SJSA1 (cell line): ENCODE data around the gene SETBP1. TPM values are rescaled to one million over a fixed set of nuclear protein-coding genes. Genes with fewer than 3 reads are reported as not detected.
A peak's percentile ranks its signal among the peaks of the same experiment; 100 is the strongest.

Experiments
- DNase-seq, 2 experiments: peaks; one replicate each; pipeline ENCODE4 v3.0.0-alpha.2; 2015 to 2020; ENCODE audit warnings: low spot score in 2 of 2, low read depth in 1 of 2
- H3K27ac ChIP-seq: fragments of 250-450 bp; sonication (Bioruptor Pico); 2 replicates; pipeline ENCODE4 v1.5.1; 2020; ENCODE audit warnings: mild to moderate bottlenecking, moderate library complexity
- H3K27me3 ChIP-seq: fragments of 250-450 bp; sonication (Bioruptor Pico); replicated peaks from 2 replicates; pipeline ENCODE4 v1.5.1; 2020; ENCODE audit warnings: mild to moderate bottlenecking, moderate library complexity
- H3K36me3 ChIP-seq: fragments of 250-450 bp; sonication (Bioruptor Pico); 2 replicates; pipeline ENCODE4 v1.5.1; 2020; ENCODE audit warnings: mild to moderate bottlenecking
- H3K4me1 ChIP-seq: fragments of 250-450 bp; sonication (Bioruptor Pico); replicated peaks from 2 replicates; pipeline ENCODE4 v1.6.1; 2021; ENCODE audit warnings: mild to moderate bottlenecking
- H3K4me3 ChIP-seq: fragments of 250-450 bp; sonication (Bioruptor Pico); 2 replicates; pipeline ENCODE4 v1.5.1; 2020; ENCODE audit warnings: mild to moderate bottlenecking
- H3K9me3 ChIP-seq: fragments of 250-450 bp; sonication (Bioruptor Pico); replicated peaks from 2 replicates; pipeline ENCODE4 v1.5.1; 2020; ENCODE audit warnings: mild to moderate bottlenecking
- total RNA-seq: library from RNA; depleted of rRNA; stranded (reverse); fragments of >200 nt; shearing (Covaris generic); gene quantifications from 2 replicates; pipeline ENCODE4 v1.2.3, GENCODE V29; 2014

Gene SETBP1
- total RNA-seq, 1 experiment from 2014 or later = 9.9 TPM

GRCh38 chr18:45024357-45025088, 343.8 kb downstream of the SETBP1 start:
- Histone ChIP-seq H3K4me1 (no peaks in the 10 kb centered on the region), H3K27me3 (no peaks in the 10 kb centered on the region), H3K27ac (no peak overlapping the region), H3K36me3 (no peaks in the 10 kb centered on the region), H3K4me3 (no peak overlapping the region), H3K9me3 (no peaks in the 10 kb centered on the region)
- no peak for DNase-seq

DNA sequence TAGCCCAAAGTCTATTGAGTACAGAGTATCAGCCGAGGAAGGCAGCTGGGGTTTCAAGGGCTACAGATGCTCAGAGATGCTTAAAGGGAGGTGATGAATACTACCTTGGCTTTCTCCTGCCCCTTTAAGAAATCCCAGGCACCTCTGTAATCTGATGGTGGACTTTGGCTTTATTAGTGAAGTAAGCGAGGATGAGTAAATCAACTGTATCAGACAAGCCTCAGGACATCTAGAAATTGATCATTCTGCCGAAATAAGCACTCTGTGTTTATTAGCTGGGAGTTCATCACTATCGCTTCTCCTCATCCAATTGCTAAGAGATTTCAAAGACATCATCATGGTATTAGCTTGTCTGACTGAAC, 344.4 kb downstream of the SETBP1 start:
- Histone ChIP-seq H3K36me3 (no peaks in the 10 kb centered on the region), H3K9me3 (no peaks in the 10 kb centered on the region), H3K27me3 (no peaks in the 10 kb centered on the region), H3K4me1 (no peaks in the 10 kb centered on the region), H3K27ac (no peak overlapping the region), H3K4me3 (no peak overlapping the region)
- no peak for DNase-seq

GRCh38 chr18:45026162-45026561, 345.5 kb downstream of the SETBP1 start:
- H3K9me3 ChIP-seq = no peaks in the 10 kb centered on the region
- no peak for DNase-seq
- H3K36me3 ChIP-seq = no peaks in the 10 kb centered on the region
- no peak overlapping the region for H3K4me3 ChIP-seq
- no peak overlapping the region for H3K27ac ChIP-seq
- no peaks in the 10 kb centered on the region for H3K27me3 ChIP-seq
- no peaks in the 10 kb centered on the region for H3K4me1 ChIP-seq

DNA sequence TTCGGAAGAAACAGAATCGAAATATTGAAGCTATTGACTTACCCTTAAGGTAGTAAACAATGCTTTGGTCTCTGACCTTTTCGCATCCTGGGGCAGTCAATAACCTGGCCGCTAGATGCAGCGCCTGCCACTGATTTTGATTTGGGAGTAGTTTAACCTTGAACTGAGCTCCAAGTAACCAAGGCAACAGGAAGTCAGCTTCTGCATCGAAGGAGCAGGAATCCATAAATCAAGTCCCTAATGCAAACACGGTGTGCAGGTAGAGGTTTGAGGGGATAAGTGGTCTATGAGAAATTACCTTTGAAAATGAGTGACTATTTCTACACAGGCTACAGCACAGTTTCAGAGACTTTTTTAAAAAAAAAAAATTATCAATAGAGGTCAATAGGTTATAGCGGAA, 353.5 kb downstream of the SETBP1 start:
- no peak overlapping the region for H3K27ac ChIP-seq
- no peaks in the 10 kb centered on the region for H3K9me3 ChIP-seq
- no peak for DNase-seq
- H3K4me1 ChIP-seq = no peaks in the 10 kb centered on the region
- no peak overlapping the region for H3K4me3 ChIP-seq
- no peaks in the 10 kb centered on the region for H3K36me3 ChIP-seq
- H3K27me3 ChIP-seq = no peaks in the 10 kb centered on the region

- Histone ChIP-seq H3K9me3 (no peaks in the 10 kb centered on the region), H3K27ac (no peak overlapping the region), H3K4me3 (no peak overlapping the region), H3K4me1 (no peaks in the 10 kb centered on the region), H3K36me3 (0 out of 2 replicates have a peak, but pooled peaks cover 4% of the 10 kb centered on the region), H3K27me3 (no peaks in the 10 kb centered on the region)
- DNase-seq = no peak
Observed at GRCh38 chr18:45037618-45038017, 356.9 kb downstream of the SETBP1 start.

GRCh38 chr18:45039376-45039775, 358.7 kb downstream of the SETBP1 start:
- DNase-seq = no peak
- Histone ChIP-seq H3K9me3 (no peaks in the 10 kb centered on the region), H3K36me3 (0 out of 2 replicates have a peak, but pooled peaks cover 4% of the 10 kb centered on the region), H3K27me3 (no peaks in the 10 kb centered on the region), H3K4me1 (no peaks in the 10 kb centered on the region), H3K4me3 (no peak overlapping the region), H3K27ac (no peak overlapping the region)

DNA sequence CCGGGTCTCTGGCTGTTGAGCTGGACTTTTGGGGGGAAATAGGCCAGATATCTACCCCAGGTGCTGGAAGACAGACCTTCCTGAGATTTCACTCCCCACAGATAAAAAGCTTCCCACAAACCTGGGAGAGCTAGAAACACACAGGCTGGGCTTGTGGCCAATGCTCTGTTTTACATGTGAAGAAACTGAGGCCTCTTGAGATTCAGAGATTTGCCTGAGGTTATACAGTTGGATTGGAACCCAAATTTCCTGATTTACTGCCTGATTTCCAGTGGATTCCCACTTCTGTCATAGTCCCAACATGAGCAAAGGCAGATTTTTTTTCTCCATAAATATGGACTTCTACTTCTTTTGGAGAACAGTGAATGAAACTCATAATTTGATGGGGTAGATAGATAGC, 360.2 kb downstream of the SETBP1 start:
- Histone ChIP-seq H3K36me3 (0 out of 2 replicates have a peak, but pooled peaks cover 4% of the 10 kb centered on the region), H3K27ac (no peak overlapping the region), H3K27me3 (no peaks in the 10 kb centered on the region), H3K4me3 (no peak overlapping the region), H3K9me3 (no peaks in the 10 kb centered on the region), H3K4me1 (no peaks in the 10 kb centered on the region)
- DNase-seq = no peak

GRCh38 chr18:45044787-45045186, 364.1 kb downstream of the SETBP1 start:
- Histone ChIP-seq H3K9me3 (no peaks in the 10 kb centered on the region), H3K27ac (no peak overlapping the region), H3K4me1 (peaks cover 3% of the 10 kb centered on the region), H3K4me3 (no peak overlapping the region), H3K36me3 (no peaks in the 10 kb centered on the region), H3K27me3 (no peaks in the 10 kb centered on the region)
- no peak for DNase-seq

DNA sequence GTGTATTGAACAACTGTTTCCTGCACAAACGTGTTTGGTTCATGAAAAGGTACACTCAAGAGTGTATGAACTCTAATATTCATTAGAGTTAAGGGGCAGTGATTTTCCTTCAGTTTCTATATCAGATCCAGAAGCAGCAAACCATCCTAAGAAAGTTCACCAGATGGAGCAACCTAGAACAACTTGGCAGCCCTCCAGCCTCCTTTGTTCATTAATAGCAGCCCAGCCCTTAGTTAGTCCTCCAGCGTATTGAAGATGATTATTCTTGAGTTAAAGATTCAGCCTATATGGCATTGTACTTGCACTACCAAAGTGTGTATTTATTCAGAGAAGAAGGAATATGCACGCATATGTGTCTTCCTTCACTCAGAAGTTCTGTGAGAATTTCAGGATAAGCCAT, 365.5 kb downstream of the SETBP1 start:
- no peak overlapping the region for H3K27ac ChIP-seq
- no peak for DNase-seq
- peaks cover 15% of the 10 kb centered on the region for H3K4me1 ChIP-seq
- H3K4me3 ChIP-seq = no peak overlapping the region
- no peaks in the 10 kb centered on the region for H3K27me3 ChIP-seq
- no peaks in the 10 kb centered on the region for H3K36me3 ChIP-seq
- H3K9me3 ChIP-seq = no peaks in the 10 kb centered on the region

- Histone ChIP-seq H3K27ac (no peak overlapping the region), H3K4me3 (no peak overlapping the region), H3K36me3 (no peaks in the 10 kb centered on the region), H3K27me3 (no peaks in the 10 kb centered on the region), H3K4me1 (peaks cover 23% of the 10 kb centered on the region), H3K9me3 (no peaks in the 10 kb centered on the region)
- no peak for DNase-seq
Observed at GRCh38 chr18:45046961-45047360, 366.3 kb downstream of the SETBP1 start.

DNA sequence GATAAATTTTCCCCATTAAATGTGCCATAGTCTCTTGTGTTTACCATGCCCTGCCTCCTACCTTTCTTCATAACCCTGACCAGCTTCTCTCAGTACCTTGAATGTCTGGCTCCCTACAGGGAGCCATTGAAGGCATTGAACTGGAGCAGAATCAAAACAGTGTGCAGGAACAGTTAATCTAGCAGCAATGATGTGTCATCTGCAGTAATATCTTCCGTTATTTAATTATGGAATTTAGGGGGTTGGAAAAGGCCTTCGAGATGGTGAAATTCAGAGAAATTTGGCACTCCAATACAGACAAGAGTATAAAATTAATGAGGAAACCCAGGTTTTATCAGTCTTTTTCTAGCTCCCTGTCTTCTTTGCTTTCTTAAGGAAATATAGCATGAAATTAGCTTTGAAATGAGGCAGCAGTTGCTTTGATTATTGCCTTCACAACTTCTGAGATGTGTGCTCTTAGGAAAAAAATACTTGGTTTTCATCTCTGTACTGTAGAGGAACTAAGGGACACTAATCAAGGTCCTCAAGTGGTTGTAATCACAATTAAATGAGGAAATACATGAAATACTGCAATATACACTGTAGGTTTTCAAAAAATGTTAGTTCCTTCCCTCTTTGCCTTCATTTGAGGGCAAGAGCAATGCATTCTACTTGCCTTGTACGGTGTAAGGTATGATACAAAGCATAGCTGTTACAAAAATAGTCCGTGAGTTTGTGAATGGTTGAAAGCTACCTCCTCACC, 369.1 kb downstream of the SETBP1 start:
- no peaks in the 10 kb centered on the region for H3K36me3 ChIP-seq
- H3K27me3 ChIP-seq = no peaks in the 10 kb centered on the region
- H3K9me3 ChIP-seq = no peaks in the 10 kb centered on the region
- H3K4me1 ChIP-seq = peaks cover 24% of the 10 kb centered on the region
- H3K27ac ChIP-seq = no peak overlapping the region
- H3K4me3 ChIP-seq = no peak overlapping the region
- DNase-seq = no peak

DNA sequence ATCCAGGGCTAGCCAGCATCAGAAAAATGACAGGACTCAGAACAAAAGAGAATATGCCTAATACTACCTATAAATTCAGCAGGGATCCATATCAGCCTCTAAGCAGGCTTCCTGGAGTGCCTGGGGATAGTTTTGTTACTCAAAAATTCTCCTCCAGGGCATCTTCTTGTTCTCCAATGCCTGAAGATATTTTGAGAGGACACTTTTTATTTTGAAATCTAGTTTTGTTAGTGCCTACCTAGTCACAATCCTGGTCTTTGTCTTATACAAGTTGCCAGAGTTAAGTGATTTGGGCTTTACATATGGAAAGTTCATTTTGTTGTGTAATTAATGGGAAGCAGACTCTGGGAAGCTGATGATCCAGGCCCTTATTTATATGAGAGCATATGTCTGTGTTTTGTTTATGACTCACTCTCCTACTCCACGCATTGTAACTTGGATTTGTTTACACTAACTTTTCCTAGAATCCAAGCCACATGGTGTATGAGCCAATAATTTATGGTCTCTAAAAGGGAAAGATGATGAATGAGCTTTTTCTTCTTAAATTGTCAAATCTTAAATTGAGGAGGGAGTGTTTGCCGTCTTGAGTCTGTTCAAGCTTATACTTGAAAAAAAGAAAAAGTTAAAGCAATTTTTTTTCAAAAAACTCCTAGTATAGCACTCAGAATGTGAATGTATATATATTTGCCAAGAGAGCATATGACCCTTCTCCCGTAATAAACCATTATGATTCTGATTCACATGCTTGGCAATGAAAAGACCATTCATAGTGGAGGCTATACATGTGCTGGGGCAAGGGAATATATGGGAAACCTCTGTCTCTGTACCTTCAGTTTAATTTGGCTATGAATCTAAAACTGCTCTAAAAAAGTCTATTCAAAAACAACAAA, 370.3 kb downstream of the SETBP1 start:
- H3K4me3 ChIP-seq = no peak overlapping the region
- H3K4me1 ChIP-seq = peaks cover 24% of the 10 kb centered on the region
- H3K27me3 ChIP-seq = no peaks in the 10 kb centered on the region
- DNase-seq = peak in 1 of 2 experiments; percentile 82
- H3K9me3 ChIP-seq = no peaks in the 10 kb centered on the region
- no peaks in the 10 kb centered on the region for H3K36me3 ChIP-seq
- peak overlapping the region; percentile 38 for H3K27ac ChIP-seq

- Histone ChIP-seq H3K4me1 (peaks cover 26% of the 10 kb centered on the region), H3K27ac (no peak overlapping the region), H3K27me3 (no peaks in the 10 kb centered on the region), H3K4me3 (no peak overlapping the region), H3K36me3 (no peaks in the 10 kb centered on the region), H3K9me3 (no peaks in the 10 kb centered on the region)
- no peak for DNase-seq
Observed at GRCh38 chr18:45054636-45055035, 373.9 kb downstream of the SETBP1 start.

- H3K27me3 ChIP-seq = no peaks in the 10 kb centered on the region
- no peak overlapping the region for H3K27ac ChIP-seq
- DNase-seq = no peak
- peaks cover 20% of the 10 kb centered on the region for H3K4me1 ChIP-seq
- no peaks in the 10 kb centered on the region for H3K36me3 ChIP-seq
- H3K4me3 ChIP-seq = no peak overlapping the region
- no peaks in the 10 kb centered on the region for H3K9me3 ChIP-seq
Observed at GRCh38 chr18:45055811-45056210, 375.1 kb downstream of the SETBP1 start.
